Ishikawa (cell line): ENCODE results near the gene STH.

ENCODE experiments used
- CEBPB ChIP-seq: IDR thresholded peaks from 2 replicates; pipeline ENCODE4 v1.6.1; 2012
- EGR1 ChIP-seq: IDR thresholded peaks from 2 replicates; pipeline ENCODE4 v1.6.1; 2012
- EP300 ChIP-seq: IDR thresholded peaks from 2 replicates; pipeline ENCODE4 v1.6.1; 2012; ENCODE audit warnings: borderline replicate concordance
- FOXM1 ChIP-seq: IDR thresholded peaks from 2 replicates; pipeline ENCODE4 v1.6.1; 2012; ENCODE audit warnings: low read depth, borderline replicate concordance
- RAD21 ChIP-seq: IDR thresholded peaks from 2 replicates; pipeline ENCODE4 v1.6.1; 2012; ENCODE audit warnings: low read depth
- REST ChIP-seq: IDR thresholded peaks from 2 replicates; pipeline ENCODE4 v1.6.1; 2012; ENCODE audit warnings: low read depth, mild to moderate bottlenecking
- TAF1 ChIP-seq: IDR thresholded peaks from 2 replicates; pipeline ENCODE4 v1.6.1; 2012; ENCODE audit warnings: low read depth, mild to moderate bottlenecking
- TEAD4 ChIP-seq: IDR thresholded peaks from 2 replicates; pipeline ENCODE4 v1.6.1; 2012
- USF1 ChIP-seq: IDR thresholded peaks from 2 replicates; pipeline ENCODE4 v1.6.1; 2012
- YY1 ChIP-seq: IDR thresholded peaks from 2 replicates; pipeline ENCODE4 v1.6.1; 2012; ENCODE audit warnings: low read depth
- ZBTB7A ChIP-seq: IDR thresholded peaks from 2 replicates; pipeline ENCODE4 v1.6.1; 2012; ENCODE audit warnings: low read depth

GRCh38 chr17:46047398-46047797, 48.3 kb downstream of the STH start:
- TF ChIP-seq USF1 (no peak), YY1 (no peak), TAF1 (no peak), FOXM1 (no peak), EP300 (no peak), TEAD4 (no peak), CEBPB (no peak), RAD21 (no peak), ZBTB7A (no peak), REST (no peak), EGR1 (no peak)
